ENCODE data around the gene AGRP.
A peak's percentile ranks its signal among the peaks of the same experiment; 100 is the strongest.
"Not testable (repeated sequence)": the region's sequence is repeated elsewhere in the genome, so short reads cannot be mapped to it uniquely, and the experiment has no call there.

Gene AGRP

DNA sequence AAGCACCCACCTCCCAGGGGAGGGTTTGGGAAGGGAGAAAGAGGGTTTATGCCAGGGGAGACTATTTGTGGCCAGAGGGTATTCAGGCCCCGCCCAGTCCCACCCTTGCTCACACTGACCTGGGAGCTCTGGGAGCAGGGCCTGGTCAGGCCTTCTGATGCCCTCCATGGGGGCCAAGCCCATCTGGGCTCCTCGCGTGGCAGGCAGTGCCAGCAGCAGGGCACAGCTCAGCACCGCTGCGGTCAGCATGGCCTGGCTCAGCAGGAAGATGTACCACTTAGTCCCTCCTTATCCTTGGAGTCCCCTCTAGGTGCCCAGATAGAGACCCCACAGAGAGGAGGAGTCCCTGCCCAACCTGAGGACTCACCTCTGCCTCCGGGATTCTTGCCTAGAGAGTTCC lies at the start of gene AGRP:
Gene AGRP (minus strand): TSS at position 398 of the 400 bp plus-strand sequence. CDS start 149 bp downstream, at position 249.
- DNase-seq (ENCODE audit: low spot score) = no peak

- DNase-seq (ENCODE audit: low spot score) = no peak
Measured at GRCh38 chr16:67531247-67531646, 47.9 kb upstream of the AGRP start.

DNA sequence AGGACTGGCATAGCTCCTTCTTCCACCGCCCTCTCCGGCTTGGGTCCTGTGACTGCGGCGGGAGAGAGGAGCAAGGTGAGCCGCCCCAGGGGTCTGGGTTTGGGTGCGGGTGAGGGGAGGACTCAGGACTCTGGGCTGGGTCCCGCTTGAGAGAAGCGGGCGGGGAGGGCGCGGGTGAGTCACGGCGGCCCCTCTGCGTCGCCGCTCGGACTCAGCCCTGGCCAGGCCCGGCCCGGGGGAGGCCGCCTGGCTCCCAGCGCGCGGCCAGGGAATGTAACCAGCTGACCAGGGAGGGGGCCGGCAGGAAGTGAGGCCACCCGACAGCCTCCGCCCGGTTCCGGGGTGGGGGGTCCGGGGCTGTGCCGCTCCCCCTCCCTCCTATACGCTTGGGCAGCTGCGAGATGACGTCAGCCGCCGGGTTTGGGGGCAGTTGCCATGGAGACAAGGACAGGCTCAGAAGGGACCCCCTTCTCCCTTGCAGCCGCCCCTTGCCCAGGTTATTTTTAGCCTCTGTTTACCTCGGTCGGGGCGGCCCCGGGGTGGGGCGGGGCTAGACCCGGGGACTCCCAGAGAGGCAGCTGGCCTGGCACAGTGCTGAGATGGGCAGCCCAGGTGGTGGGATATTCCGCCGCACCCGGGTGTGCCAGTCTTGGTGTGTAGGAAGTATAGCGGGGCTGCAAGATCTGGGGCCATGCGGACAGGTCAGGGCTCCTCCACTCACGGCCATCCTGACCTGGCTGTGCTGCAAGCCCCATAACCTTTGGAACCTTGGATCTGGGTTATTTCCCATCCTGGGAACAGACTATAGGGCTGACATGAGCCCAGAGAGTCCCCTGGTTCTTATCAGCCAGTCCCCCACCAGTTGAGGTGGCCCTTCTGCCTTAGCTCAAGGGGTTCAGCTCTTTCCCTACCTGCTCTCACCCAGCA lies 46.9 kb upstream of the AGRP start:
- DNase-seq (ENCODE audit: low spot score) = no peak

- DNase-seq (ENCODE audit: low spot score) = no peak
Measured at GRCh38 chr16:67529582-67530012, 46.2 kb upstream of the AGRP start.

- DNase-seq (ENCODE audit: low spot score) = no peak
Measured at GRCh38 chr16:67528870-67529581, 45.7 kb upstream of the AGRP start.

- DNase-seq (ENCODE audit: low spot score) = no peak
Measured at GRCh38 chr16:67528222-67528869, 45.0 kb upstream of the AGRP start, which contains the start of gene RIPOR1. TSS of gene RIPOR1 (plus strand) at chr16:67528829. CDS start at chr16:67538447, 9,618 bp downstream.

GRCh38 chr16:67526149-67526791 lies 42.9 kb upstream of the AGRP start:
- DNase-seq (ENCODE audit: low spot score) = no peak

DNA sequence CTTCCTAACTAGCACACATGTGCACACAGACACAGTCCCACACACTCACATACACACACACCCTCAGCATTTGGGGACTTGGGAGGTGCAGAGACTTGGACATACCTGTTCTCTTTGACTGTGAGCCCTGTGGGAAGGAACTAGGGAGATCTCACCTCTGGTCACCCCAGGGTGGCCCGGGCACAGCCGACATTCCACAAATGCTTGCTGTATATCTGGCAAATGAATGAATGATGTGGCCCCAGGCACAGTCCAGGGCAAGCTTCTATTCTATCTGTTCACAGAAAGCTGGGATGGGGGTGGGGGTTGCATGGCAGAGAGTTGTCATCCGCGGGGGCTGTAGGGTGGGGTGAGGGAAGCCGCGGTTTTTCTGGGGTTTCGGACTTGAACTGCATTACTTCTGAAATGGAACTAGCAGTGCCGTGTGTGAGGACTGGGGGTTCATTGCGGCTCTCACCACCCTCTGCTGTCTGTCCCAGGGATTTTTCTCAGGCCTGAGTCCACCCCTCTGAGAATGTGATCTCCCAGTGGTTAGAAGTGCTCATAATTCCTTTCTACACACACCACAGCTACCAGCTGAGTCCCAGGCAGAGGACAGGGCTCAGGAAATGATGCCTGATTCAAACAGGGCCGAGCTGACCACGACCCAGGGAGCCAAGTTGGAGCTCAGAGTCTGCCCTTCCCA lies 42.0 kb upstream of the AGRP start:
- no peak for DNase-seq (ENCODE audit: low spot score)

GRCh38 chr16:67521095-67521804 lies 37.9 kb upstream of the AGRP start:
- DNase-seq (ENCODE audit: low spot score) = peak; percentile 98

- no peak for DNase-seq (ENCODE audit: low spot score)
Measured at GRCh38 chr16:67519242-67519641, 35.9 kb upstream of the AGRP start.

DNA sequence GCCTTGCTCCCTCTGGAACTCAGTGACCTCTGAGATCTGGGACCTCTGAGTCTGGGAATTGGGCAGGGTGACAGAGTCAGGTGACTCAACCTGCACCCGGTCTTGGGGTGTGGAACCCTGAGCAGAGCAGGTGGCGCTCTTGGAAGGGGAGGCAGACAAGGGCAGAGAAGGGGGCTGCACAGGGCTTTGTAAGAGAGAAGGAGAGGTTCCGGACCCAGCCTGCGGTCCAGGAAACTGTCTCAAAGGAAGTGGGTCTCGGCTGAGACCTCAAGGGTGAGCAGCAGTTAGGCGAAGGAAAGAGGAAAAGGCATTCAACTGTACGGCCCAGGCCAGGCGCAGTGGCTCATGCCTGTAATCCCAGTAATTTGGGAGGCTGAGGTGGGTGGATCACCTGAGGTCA lies 35.3 kb upstream of the AGRP start:
- no peak for DNase-seq (ENCODE audit: low spot score)

GRCh38 chr16:67517661-67518423 lies 34.5 kb upstream of the AGRP start:
- no peak for DNase-seq (ENCODE audit: low spot score)

GRCh38 chr16:67517155-67517445 lies 33.8 kb upstream of the AGRP start:
- DNase-seq (ENCODE audit: low spot score) = no peak

DNA sequence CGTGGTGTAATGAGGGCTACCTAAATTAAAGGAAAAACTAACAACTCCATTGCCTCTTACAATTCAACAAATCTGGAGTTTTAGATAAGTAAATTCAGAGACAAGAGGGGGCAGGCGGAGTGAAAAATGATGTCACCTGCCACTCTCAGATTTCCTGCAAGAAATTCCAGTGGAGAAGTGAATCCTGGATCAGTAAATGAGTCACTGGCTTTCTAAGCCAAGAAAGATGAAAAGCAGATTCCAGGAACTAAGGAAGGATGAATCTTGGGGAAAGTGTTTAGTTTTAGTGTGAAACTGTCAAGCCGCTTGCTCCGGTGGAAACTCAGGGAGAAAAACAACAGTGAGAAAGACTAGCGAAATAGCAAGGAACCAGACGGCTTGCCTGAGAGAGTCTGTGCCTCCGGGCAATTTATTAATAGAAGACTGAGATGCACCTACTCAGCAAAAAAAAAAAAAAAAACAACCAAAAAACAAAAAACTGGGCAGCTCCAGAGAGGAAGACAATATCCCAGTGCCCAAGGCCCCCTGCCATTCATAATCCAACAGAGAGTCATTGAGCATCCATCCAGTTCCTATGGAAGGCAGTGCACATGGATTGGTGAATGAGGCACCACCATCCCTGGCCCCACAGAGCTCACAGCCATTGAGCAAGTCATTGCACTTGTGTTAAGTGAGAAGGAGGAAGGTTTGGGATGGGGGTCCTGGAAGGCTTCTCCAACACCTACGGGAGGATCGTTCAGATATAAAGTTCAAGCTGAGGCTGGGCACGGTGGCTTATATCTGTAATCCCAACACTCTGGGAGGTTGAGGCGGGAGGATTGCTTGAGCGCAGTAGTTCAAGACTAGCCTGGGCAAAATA lies 33.2 kb upstream of the AGRP start:
- DNase-seq (ENCODE audit: low spot score) = no peak

- peak; percentile 80 for DNase-seq (ENCODE audit: low spot score)
Measured at GRCh38 chr16:67514382-67514828, 31.1 kb upstream of the AGRP start.

- DNase-seq (ENCODE audit: low spot score) = not testable (repeated sequence)
Measured at GRCh38 chr16:67513892-67514291, 30.5 kb upstream of the AGRP start.

DNA sequence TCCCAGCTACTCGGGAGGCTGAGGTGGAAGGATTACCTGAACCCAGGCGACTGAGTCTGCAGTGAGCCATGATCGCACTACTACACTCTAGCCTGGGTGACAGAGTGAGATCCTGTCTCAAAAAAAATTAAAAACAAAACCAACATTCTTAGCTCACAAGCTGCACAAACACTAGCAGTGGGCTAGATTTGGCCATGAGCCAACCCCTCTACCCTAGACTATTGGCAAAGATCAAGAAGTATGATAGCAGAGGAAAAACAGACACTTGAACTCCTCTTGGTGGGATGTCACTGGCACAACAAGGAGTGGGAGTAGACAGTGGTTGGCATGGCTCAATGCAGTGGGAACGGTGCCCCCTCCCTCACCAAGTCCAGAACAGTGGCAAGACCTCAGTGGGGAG lies 25.7 kb upstream of the AGRP start:
- DNase-seq (ENCODE audit: low spot score) = no peak

GRCh38 chr16:67506468-67506867 lies 23.1 kb upstream of the AGRP start:
- DNase-seq (ENCODE audit: low spot score) = no peak
